Fibroblast of villous mesenchyme (primary cell): ENCODE data around the gene TBC1D4. TPM values are rescaled to one million over a fixed set of nuclear protein-coding genes. Genes with fewer than 3 reads are reported as not detected.

ENCODE experiments used
- DNase-seq: peaks from one replicate; pipeline ENCODE4 v3.0.0-alpha.2; 2010; ENCODE audit warnings: low read depth
- H3K4me3 ChIP-seq: 2 replicates; pipeline ENCODE4 v1.5.1; 2011; ENCODE audit warnings: low read depth, mild to moderate bottlenecking, low read length
- total RNA-seq: library from RNA; depleted of rRNA; stranded (reverse); fragments of >200 nt; gene quantifications from 2 replicates; pipeline ENCODE4 v1.2.3, GENCODE V29; 2012
- TF ChIP-seq, protein P1 (sequence below): IDR thresholded peaks from 2 replicates; pipeline ENCODE4 v1.5.1; 2012; ENCODE audit warnings: low read depth, mild to moderate bottlenecking, low read length; ENCODE audit not compliant: insufficient read depth

Gene TBC1D4
- total RNA-seq, 1 donor = 34.5 TPM

DNA sequence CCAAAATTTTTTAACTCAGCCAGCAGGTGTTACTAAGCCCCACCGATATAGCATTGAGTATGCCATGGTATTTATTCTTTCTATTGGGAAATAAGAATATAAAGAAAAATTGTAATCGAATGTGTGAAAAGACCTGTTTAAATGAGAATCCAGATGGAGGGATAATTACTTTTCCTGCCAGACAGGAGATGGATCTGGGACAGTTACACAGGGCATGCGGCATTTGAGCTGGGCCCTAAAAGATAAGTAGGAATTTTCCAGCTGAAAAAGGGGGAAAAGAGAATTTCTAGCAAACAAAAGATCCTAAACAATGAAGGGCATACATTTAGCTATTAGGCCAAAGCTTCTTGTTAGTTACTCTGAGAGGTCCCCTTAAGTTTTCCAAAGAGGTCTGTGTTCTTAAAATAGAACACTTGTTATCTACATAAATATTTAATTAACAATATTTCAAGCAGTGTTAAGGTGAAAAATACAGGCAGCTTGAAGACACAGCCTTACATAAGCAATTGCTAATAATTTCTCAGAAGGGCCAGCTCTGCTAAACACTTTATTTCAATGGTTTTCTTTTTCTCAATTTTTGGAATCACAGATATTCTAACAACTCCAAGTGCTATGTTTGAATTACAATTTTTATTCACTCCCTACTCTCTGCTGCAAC, 63.7 kb downstream of the TBC1D4 start:
- TF ChIP-seq, protein P1, sequence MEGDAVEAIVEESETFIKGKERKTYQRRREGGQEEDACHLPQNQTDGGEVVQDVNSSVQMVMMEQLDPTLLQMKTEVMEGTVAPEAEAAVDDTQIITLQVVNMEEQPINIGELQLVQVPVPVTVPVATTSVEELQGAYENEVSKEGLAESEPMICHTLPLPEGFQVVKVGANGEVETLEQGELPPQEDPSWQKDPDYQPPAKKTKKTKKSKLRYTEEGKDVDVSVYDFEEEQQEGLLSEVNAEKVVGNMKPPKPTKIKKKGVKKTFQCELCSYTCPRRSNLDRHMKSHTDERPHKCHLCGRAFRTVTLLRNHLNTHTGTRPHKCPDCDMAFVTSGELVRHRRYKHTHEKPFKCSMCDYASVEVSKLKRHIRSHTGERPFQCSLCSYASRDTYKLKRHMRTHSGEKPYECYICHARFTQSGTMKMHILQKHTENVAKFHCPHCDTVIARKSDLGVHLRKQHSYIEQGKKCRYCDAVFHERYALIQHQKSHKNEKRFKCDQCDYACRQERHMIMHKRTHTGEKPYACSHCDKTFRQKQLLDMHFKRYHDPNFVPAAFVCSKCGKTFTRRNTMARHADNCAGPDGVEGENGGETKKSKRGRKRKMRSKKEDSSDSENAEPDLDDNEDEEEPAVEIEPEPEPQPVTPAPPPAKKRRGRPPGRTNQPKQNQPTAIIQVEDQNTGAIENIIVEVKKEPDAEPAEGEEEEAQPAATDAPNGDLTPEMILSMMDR = no peak
- DNase-seq = no peak
- H3K4me3 ChIP-seq = no peak overlapping the region

DNA sequence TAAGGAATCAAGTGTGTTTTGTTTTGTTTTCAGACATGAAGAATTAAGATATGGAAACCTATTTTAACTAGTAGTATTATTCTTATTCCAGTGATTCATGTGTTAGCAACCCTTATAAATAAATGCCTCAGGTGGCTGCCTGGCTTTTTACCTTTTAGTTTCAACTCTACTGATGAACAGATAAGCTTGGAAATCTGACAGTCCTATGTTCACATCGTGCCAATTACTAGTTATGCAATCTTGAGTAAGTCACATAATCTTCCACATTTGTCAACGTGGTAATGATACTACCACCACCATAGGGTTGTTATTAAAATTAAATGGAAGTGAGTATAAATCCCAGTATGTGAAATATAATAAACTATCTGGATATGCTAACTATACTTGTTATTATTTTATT, 64.3 kb downstream of the TBC1D4 start:
- TF ChIP-seq, protein P1 = no peak
- H3K4me3 ChIP-seq = no peak overlapping the region
- DNase-seq = no peak

DNA sequence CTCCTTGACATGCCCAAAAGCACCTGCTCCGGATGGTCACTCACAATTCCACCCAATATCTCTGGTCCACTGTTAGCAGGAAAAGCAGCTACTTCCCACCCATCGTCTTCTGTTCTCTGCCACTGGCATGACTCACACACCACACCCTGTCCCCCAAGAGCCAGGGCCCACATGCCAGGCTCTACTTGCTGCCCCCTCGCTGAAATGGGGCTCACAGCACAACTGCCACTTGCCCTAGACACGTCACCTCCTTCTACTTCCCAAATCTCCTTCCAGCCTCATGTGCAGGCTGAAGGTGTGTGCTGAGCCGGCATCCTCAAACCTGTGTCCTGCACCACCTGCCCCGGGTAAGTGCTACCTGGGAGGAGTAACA, 65.0 kb downstream of the TBC1D4 start:
- DNase-seq = no peak
- TF ChIP-seq, protein P1 = no peak

DNA sequence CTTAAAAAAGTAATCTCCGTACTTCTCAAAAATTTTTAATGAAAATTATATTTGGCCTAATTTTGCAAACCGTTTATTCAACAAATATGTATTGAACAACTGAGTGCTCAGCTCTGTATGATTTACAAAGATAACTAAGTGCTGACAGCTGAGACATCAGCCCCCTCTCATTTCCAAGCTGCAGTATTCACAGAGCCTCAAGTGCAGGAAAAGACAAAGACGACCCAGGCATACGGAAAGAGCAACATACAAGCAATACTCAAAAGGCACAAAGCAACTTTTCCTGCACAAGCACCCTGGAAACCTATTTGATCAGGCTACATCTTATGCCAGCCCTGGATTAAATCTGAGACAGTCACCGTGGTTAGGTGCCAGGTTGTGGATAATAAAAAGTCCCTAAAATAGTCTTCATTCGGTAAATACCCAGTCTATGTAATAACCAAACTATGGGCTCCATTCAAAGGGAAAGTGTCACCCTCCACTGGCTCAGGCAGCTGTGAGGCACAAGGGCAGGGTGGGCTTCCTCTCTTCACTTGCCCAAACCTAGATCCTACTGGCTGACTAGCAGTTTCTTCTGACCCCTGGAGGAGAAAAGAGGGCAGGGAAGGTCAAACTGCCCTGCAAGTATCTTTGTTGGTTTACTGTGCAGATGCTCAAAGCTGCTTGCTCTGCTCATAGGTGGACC, 65.5 kb downstream of the TBC1D4 start:
- H3K4me3 ChIP-seq = no peak overlapping the region
- TF ChIP-seq, protein P1 = no peak
- no peak for DNase-seq

More for the DNA sequence above, 65.0 kb downstream of the TBC1D4 start:
- no peak overlapping the region for H3K4me3 ChIP-seq

DNA sequence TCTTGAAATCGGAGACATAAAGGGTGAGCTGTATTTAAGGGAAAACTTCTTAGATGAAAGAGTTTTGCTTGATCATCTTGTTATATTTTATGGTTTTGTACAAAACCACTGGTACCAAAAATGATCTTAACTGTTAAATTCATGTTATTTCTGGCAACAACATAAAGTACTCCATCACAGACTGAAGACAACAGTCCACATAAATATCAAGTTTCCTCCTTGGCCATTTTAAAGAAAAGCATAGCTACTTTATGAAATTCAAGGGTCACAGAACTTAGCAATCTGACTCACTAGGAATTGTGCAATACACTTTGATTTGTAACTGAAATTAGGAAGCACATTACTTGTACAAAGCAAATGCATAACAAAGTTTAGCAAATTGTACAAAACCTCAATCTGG, 66.3 kb downstream of the TBC1D4 start:
- peak; percentile 85 for DNase-seq
- no peak overlapping the region for H3K4me3 ChIP-seq
- TF ChIP-seq, protein P1 = no peak

DNA sequence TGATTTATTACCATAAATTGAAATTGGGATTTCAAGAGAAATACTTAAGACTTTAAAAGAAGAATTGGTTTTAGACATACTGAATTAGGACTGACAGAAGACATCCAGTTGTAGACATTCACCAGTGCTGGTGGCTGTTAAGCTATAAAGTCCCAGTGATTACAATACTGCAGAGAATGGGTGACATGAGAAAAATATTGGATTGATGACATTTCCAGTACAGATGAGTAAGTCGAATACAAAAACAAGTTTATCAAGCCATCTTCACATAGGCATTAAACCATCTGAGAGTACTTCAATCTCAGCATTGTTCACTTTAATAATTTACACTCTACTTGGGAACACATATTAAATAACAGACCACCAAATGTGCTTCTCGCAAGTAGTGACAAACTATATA, 66.8 kb downstream of the TBC1D4 start:
- TF ChIP-seq, protein P1 = no peak
- DNase-seq = no peak
- H3K4me3 ChIP-seq = no peak overlapping the region
